GM19043 (cell line): ENCODE measurements around the gene ADGRD1.

Experiments
- ATAC-seq: cut with Tn5 transposase; IDR thresholded peaks from one replicate; pipeline ENCODE4 v1.9.1; 2021; ENCODE audit warnings: low read depth; ENCODE audit not compliant: unreplicated experiment

ADGRD1 gene

DNA sequence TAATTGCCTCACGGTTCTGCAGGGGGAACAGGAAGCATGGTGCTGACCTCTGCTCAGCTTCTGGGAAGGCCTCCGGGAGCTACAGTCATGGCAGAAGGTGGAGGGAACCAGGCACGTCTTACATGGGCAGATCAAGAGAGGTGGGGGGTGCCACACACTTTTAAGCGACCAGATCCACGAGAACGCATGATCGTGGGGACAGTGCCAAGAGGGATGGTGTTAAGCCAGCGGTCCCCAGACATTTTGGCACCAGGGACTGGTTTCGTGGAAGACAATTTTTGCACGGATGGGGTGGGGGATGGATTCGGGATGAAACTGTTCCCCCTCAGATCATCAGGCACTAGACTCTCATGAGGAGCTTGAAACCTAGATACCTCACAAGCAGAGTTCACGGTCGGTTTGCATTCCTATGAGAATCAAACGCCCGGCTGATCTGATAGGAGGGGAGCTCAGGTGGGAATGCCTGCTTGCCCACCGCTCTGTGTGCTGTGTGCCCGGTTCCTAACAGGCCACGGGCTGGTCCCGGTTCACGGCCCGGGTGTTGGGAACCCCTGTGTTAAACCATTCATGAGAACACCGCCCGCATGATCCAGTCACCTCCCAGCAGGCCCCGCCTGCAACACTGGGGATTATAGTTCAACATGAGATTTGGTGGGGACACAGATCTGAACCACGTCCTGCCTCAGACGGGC is 96.9 kb downstream of the ADGRD1 start:
- ATAC-seq: no peak

- no peak for ATAC-seq
These were observed 97.4 kb downstream of the ADGRD1 start for GRCh38 chr12:131051155-131051473.

- no peak for ATAC-seq
These were observed 98.5 kb downstream of the ADGRD1 start for GRCh38 chr12:131052063-131052781.

DNA sequence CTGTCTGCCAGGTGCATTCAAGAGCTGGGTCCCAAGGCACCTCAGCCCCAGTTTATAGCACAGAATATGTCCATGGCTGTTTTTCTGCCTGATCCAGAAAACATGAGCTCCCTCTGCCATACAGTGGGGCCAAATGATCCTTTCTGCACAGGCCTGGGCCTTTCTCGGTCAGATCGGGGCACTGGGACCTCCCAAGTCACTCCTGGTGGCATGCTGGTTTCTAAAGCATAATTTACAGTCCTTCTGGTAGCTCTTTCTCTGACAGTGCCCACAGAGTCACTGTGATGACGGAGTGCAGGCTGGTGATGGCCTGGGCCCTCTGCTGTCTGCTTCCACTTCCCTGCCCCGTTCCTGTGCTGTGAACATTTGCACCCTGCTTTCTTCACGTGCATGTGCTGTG is 99.2 kb downstream of the ADGRD1 start:
- ATAC-seq: no peak

GRCh38 chr12:131053567-131053966 is 99.9 kb downstream of the ADGRD1 start:
- ATAC-seq: no peak

GRCh38 chr12:131054345-131055092 is 100.8 kb downstream of the ADGRD1 start:
- no peak for ATAC-seq

DNA sequence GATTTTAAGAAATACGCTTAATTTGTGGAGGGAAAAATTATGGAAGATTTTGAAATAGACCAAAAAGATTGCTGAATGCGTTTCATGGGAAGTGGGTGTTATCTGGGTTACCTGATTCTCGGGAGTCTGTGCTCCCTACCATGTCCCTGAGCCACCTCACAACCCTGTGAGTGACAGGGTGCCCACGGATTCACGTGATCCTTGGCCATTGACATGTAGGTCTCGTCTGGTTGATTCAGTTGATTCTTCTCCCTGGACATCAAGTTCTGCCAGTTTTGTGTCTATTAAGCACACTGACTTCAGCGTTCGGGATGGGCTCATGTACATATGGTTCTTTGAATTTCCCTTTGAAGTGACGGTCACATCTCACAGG is 101.4 kb downstream of the ADGRD1 start:
- ATAC-seq: no peak

DNA sequence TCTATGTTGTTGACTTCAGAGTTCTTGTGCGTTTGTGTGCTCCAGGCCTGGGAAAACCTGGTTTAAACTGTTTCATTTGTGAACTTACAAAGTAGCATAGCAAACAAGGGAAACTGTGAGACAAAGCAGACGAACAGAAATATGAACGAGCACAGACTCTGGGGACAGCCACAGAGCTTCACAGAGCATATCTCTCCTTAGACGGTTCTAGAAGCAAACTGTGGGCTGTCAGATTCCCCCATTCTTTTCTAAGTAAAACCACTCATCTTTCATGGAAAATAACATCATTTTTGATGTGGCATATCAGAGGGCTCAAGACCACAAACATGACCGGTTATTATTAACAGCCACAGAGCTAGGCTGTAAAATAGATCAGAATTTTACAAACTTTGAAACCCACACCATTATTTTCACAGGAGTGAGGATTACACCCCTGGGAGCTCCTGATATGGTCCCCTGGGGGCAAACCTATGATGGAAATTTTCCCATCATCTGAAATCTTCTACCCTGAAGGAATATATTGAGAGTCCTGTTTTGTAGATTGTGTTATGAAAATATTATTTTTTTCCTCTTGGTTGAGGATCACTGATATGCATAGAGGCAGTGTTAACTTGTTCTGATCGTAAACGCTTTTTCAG is 102.0 kb downstream of the ADGRD1 start:
- no peak for ATAC-seq

DNA sequence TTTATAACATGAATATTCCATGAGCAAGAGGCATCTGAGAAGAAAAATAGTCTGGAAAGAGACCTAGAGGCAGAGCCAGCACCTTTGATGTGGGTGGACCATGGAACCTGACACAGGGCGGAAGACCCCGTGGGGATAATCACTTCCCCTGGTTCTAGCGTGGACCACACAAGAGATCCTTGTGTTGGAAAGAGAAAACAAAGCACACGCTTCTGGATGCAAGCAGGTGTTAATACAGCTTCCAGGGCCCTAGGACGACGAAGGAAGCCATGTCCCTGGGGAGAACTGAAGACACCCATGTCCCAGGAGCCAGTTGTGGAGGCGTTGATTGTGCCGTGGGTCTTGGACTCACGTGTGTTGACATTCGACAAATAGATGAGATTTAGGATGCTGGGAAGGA is 102.9 kb downstream of the ADGRD1 start:
- ATAC-seq: no peak

DNA sequence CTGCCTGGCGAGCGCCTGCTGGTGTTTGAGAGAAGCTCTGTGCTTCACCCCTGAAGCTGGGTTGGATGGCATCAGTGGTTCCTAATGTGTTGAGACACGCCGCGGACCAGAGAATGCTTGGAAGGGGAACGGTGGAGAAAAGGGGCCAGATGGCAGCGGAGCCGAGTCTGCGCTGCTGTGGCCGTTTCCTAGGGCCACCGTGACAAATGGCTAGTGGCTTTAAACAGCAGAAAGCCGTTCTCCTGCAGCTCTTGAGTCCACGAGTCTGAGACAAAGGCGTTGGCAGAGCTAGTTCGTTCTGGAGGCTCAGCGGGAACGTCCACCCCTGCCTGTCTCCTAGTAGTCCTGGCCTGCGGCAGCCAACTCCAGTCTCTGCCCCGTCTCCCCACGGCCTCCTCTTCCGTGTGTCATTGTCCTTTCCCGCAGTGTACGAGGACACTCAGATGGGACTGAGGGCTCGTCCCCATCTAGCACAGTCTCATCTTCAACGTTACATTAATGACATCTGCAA is 103.6 kb downstream of the ADGRD1 start:
- ATAC-seq: no peak

GRCh38 chr12:131057722-131058515 is 104.2 kb downstream of the ADGRD1 start:
- no peak for ATAC-seq

GRCh38 chr12:131058700-131059099 is 105.0 kb downstream of the ADGRD1 start:
- no peak for ATAC-seq

- ATAC-seq: no peak
These were observed 106.5 kb downstream of the ADGRD1 start for GRCh38 chr12:131060011-131060703.

GRCh38 chr12:131061041-131061806 is 107.5 kb downstream of the ADGRD1 start:
- ATAC-seq: peak; percentile 41

DNA sequence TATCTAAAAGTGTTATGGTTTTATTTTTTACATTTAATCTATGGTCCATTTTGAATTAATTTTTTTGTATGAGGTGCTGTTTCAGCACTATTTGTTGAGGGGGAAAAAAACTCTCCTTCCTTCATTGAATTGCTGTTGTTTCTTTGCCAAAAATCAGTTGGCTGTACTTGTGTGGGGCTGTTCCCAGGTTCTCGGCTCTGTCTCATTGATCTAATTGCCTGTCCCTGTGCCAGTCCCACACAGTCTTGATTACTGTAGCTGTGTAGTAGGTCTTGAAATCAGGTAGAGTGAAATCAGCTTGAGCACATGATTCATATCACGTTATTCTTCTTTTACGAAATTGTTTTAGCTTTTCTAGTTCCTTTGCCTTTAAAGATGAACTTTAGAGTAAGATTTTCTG is 109.7 kb downstream of the ADGRD1 start:
- no peak for ATAC-seq

DNA sequence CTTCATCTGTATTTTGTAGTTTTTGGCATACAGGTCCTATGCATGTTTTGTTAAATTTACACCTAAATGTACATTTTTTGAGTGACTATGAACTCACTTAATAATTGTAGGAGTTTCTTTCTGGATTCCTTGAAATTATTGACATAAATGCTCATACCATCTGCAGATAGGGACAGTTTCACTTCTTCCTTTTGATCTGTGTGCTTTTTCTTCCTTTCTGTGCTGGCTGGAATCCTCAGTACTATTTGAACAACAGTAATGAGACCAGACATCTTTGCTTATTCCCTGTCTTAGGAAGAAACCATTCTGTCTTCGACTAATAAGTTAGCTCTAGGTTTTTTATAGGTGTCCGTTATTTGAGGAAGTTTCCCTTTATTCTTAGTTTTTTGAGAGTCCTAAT is 110.3 kb downstream of the ADGRD1 start:
- ATAC-seq: no peak

DNA sequence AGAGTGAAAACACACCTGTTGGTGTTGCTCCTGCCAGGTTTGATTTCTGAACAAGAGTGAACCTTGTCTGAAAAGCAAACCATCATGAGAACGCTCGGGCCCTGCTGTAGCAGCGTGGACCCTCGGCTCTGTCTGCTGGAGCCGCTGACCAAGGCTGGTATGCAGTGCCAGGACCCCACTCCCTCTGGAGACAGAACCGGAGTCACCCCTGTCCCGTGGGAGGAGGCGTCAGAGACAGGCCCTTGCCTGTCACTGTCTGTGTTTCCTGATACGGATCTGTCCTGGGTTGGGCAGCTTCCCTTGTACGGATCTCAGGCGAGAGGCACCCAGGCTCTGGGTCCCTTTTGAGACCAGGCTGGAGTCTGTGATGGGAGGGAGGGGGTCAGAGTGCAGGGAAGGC is 111.6 kb downstream of the ADGRD1 start:
- ATAC-seq: no peak

- no peak for ATAC-seq
These were observed 112.1 kb downstream of the ADGRD1 start for GRCh38 chr12:131065801-131066200.
